Urinary bladder (tissue), 4 donors: ENCODE results near the gene ARL14. TPM values are rescaled to one million over a fixed set of nuclear protein-coding genes. Genes with fewer than 3 reads are reported as not detected.

Experiments
- DNase-seq: peaks from one replicate; pipeline ENCODE4 v3.0.0-alpha.2; 2015; ENCODE audit errors: extremely low spot score
- H3K27ac ChIP-seq: one replicate; pipeline ENCODE4 v1.5.1; 2013; ENCODE audit warnings: low read depth, mild to moderate bottlenecking, moderate library complexity
- H3K36me3 ChIP-seq: one replicate; pipeline ENCODE4 v1.6.1; 2013; ENCODE audit warnings: mild to moderate bottlenecking, moderate library complexity; ENCODE audit not compliant: insufficient read depth
- H3K4me1 ChIP-seq: one replicate; pipeline ENCODE4 v1.6.1; 2013; ENCODE audit warnings: mild to moderate bottlenecking, moderate library complexity; ENCODE audit not compliant: insufficient read depth
- H3K4me3 ChIP-seq: one replicate; pipeline ENCODE4 v1.5.1; 2013; ENCODE audit warnings: low read depth, low read length
- WGBS: extraction: QIAGEN DNeasy Blood & Tissue Kit; methylation state at CpG from one replicate; pipeline ENCODE4 v1.1.7; 2013; 5-methylcytosine and 5-hydroxymethylcytosine counted together
- polyA plus RNA-seq: library from polyadenylated mRNA; stranded (reverse); fragments of 200-250 nt; gene quantifications from one replicate; pipeline ENCODE4 v1.2.3, GENCODE V29; 2013
- total RNA-seq: library from RNA; depleted of rRNA; stranded (reverse); fragments of >200 nt; gene quantifications from one replicate; pipeline ENCODE4 v1.2.3, GENCODE V29; 2014
- donor health status: healthy with polysubstance abuse.
- donor health status: healthy.

Gene ARL14
- total and polyA plus RNA-seq, 2 donors = 1.9 to 5.2 TPM

- no peak overlapping the region for H3K4me3 ChIP-seq
- WGBS = 87% methylated on average over 3 of the region's 3 CpGs
- no peak for DNase-seq
These were observed 11.7 kb upstream of the ARL14 start for GRCh38 chr3:160665231-160665630.

GRCh38 chr3:160665784-160666526, 11.0 kb upstream of the ARL14 start:
- no peak for DNase-seq
- H3K36me3 ChIP-seq = no peaks in the 10 kb centered on the region
- H3K27ac ChIP-seq = no peak overlapping the region
- no peak overlapping the region for H3K4me3 ChIP-seq
- 52% methylated on average over 4 of the region's 4 CpGs for WGBS
- H3K4me1 ChIP-seq = no peaks in the 10 kb centered on the region

More at GRCh38 chr3:160665231-160665630, 11.7 kb upstream of the ARL14 start:
- no peaks in the 10 kb centered on the region for H3K36me3 ChIP-seq
- no peaks in the 10 kb centered on the region for H3K4me1 ChIP-seq
- H3K27ac ChIP-seq = no peak overlapping the region

- H3K4me1 ChIP-seq = no peaks in the 10 kb centered on the region
- no peak for DNase-seq
- H3K36me3 ChIP-seq = no peaks in the 10 kb centered on the region
- no peak overlapping the region for H3K27ac ChIP-seq
- no peak overlapping the region for H3K4me3 ChIP-seq
These were observed 9.5 kb upstream of the ARL14 start for GRCh38 chr3:160667452-160667851.

- Histone ChIP-seq H3K27ac (no peak overlapping the region), H3K4me1 (no peaks in the 10 kb centered on the region), H3K4me3 (no peak overlapping the region), H3K36me3 (no peaks in the 10 kb centered on the region)
- no peak for DNase-seq
These were observed 8.5 kb upstream of the ARL14 start for GRCh38 chr3:160668454-160668853.

GRCh38 chr3:160671231-160671630, 5.7 kb upstream of the ARL14 start:
- Histone ChIP-seq H3K4me1 (no peaks in the 10 kb centered on the region), H3K27ac (no peak overlapping the region), H3K36me3 (no peaks in the 10 kb centered on the region), H3K4me3 (no peak overlapping the region)
- DNase-seq = no peak
- WGBS = 77% methylated on average over 6 of the region's 6 CpGs

GRCh38 chr3:160671995-160672394, 5.0 kb upstream of the ARL14 start:
- H3K4me1 ChIP-seq = no peaks in the 10 kb centered on the region

GRCh38 chr3:160673188-160673587, 3.8 kb upstream of the ARL14 start:
- Histone ChIP-seq H3K36me3 (no peaks in the 10 kb centered on the region), H3K4me3 (no peak overlapping the region), H3K27ac (no peak overlapping the region), H3K4me1 (no peaks in the 10 kb centered on the region)
- WGBS = 94% methylated on average over 1 of the region's 1 CpG
- no peak for DNase-seq

More at GRCh38 chr3:160671995-160672394, 5.0 kb upstream of the ARL14 start:
- no peak overlapping the region for H3K27ac ChIP-seq
- no peak for DNase-seq
- no peak overlapping the region for H3K4me3 ChIP-seq
- 89% methylated on average over 2 of the region's 2 CpGs for WGBS
- H3K36me3 ChIP-seq = no peaks in the 10 kb centered on the region

GRCh38 chr3:160675566-160676124, 1.3 kb upstream of the ARL14 start:
- Histone ChIP-seq H3K27ac (no peak overlapping the region), H3K4me1 (no peaks in the 10 kb centered on the region), H3K36me3 (no peaks in the 10 kb centered on the region), H3K4me3 (no peak overlapping the region)
- DNase-seq = no peak

GRCh38 chr3:160677459-160677881, 510 bp downstream of the ARL14 start:
- 62% methylated on average over 4 of the region's 4 CpGs for WGBS
- no peak for DNase-seq

GRCh38 chr3:160678292-160678842, 1.4 kb downstream of the ARL14 start:
- WGBS = 20% methylated on average over 5 of the region's 5 CpGs
- Histone ChIP-seq H3K4me3 (no peak overlapping the region), H3K36me3 (no peaks in the 10 kb centered on the region), H3K27ac (no peak overlapping the region), H3K4me1 (no peaks in the 10 kb centered on the region)
- DNase-seq = peak; percentile 42

More at GRCh38 chr3:160677459-160677881, 510 bp downstream of the ARL14 start:
- H3K4me1 ChIP-seq = no peaks in the 10 kb centered on the region
- H3K4me3 ChIP-seq = no peak overlapping the region
- H3K27ac ChIP-seq = peak overlapping the region; percentile 56
- H3K36me3 ChIP-seq = no peaks in the 10 kb centered on the region

GRCh38 chr3:160684368-160684740, 7.4 kb downstream of the ARL14 start:
- 93% methylated on average over 2 of the region's 2 CpGs for WGBS
- Histone ChIP-seq H3K36me3 (no peaks in the 10 kb centered on the region), H3K27ac (no peak overlapping the region), H3K4me1 (no peaks in the 10 kb centered on the region), H3K4me3 (no peak overlapping the region)
- DNase-seq = no peak

GRCh38 chr3:160685144-160685766, 8.3 kb downstream of the ARL14 start:
- no peak for DNase-seq
- H3K4me3 ChIP-seq = no peak overlapping the region
- H3K4me1 ChIP-seq = no peaks in the 10 kb centered on the region
- 62% methylated on average over 1 of the region's 1 CpG for WGBS
- H3K36me3 ChIP-seq = no peaks in the 10 kb centered on the region
- H3K27ac ChIP-seq = no peak overlapping the region

GRCh38 chr3:160686955-160687535, 10.1 kb downstream of the ARL14 start:
- 67% methylated on average over 6 of the region's 6 CpGs for WGBS
- no peak for DNase-seq
- no peak overlapping the region for H3K4me3 ChIP-seq
- no peaks in the 10 kb centered on the region for H3K36me3 ChIP-seq
- H3K27ac ChIP-seq = no peak overlapping the region
- H3K4me1 ChIP-seq = no peaks in the 10 kb centered on the region

- Histone ChIP-seq H3K4me1 (no peaks in the 10 kb centered on the region), H3K4me3 (no peak overlapping the region), H3K27ac (no peak overlapping the region), H3K36me3 (no peaks in the 10 kb centered on the region)
- DNase-seq = no peak
- WGBS = 84% methylated on average over 1 of the region's 1 CpG
These were observed 14.2 kb downstream of the ARL14 start for GRCh38 chr3:160691151-160691550.
